EH (cell line): ENCODE data around the gene C2orf42.
"Not testable (repeated sequence)": the region's sequence is repeated elsewhere in the genome, so short reads cannot be mapped to it uniquely, and the experiment has no call there.

Experiments
- DNase-seq: peaks from one replicate; pipeline ENCODE4 v3.0.0-alpha.2; 2015; ENCODE audit warnings: low read depth

Gene C2orf42

DNA sequence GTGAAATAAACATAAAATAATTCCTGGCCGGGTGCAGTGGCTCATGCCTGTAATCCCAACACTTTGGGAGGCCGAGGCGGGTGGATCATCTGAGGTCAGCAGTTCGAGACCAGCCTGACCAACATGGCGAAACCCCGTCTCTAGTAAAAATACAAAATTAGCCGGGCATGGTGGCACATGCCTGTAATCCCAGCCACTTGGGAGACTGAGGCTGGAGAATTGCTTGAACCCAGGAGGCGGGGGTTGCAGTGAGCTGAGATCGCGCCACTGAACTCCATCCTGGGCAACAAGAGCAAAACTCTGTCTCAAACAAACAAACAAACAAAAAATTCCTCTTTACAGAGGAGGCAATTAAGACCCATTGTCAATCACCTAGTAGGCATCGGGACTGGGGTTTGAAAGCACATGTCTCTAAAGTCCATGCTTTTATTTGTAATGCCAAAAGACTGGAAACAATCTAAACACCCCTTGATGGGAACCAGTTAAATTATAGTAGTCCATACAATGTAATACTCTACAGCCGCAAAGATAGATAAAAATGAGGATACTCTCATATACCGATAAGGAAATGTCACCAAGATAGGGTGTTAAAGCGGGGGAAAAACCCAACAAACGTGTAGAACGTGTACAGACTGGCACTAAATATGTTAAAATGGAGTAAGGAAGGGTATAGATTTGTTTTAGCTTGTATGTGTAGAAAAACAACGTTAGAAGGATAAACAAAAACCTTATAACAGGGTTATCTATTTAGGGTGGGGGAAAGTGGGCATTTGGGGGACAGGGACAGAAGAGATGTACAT is 59.3 kb downstream of the C2orf42 start:
- DNase-seq: not testable (repeated sequence)

DNA sequence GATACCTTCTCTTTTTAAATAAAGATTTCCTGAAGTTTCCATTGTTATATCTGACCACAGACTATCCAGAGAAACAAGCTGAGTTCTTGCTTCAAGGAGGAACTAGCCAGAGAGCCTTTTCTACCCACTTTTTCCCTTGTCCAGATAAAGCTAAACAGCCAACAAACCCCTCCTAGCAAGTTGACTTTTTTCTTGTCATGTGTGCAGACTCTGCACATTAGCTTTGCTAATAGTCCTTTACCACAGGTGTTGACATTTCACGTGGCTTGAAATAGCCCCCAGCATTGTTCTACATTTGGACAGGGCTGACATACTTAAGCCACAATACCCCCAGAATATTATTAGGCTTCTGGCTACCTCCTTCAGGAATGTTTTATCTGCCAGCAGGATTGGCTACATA is 62.8 kb downstream of the C2orf42 start:
- DNase-seq: no peak

DNA sequence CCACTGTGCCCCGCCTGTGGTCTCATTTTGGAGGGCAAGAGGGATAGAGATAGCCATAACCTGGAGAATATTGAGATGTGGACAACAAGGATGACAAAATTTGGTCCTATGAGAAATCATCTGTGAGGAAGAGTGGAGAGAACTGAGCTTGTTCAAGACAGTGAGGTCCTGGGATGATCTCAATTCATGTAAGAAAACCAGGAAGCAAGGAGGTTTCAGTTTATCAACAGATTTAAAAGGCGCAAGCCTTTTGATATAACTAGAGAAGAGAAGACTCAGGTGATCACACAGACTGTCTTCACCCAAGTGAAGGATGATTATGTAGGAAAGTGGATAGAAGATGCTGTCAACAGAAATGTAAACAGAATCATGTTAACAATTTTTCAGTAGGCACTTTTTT is 64.4 kb downstream of the C2orf42 start:
- DNase-seq: no peak

DNA sequence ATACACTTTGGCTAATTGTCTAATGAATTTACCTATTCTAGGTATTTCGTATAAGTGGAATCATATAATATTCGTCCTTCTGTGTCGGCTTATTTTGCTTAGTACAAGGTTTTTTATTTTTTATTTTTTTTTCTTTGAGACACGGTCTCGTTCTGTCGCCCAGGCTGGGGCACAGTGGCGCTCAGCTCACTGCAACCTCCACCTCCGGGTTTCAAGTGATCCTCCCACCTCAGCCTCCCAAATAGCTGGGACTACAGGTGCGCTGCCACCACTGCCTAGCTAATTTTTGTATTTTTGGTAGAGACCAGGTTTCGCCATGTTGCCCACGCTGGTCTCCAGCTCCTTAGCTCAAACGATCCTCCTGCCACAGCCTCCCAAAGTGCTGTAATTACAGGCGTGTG is 65.3 kb downstream of the C2orf42 start:
- DNase-seq: no peak

DNA sequence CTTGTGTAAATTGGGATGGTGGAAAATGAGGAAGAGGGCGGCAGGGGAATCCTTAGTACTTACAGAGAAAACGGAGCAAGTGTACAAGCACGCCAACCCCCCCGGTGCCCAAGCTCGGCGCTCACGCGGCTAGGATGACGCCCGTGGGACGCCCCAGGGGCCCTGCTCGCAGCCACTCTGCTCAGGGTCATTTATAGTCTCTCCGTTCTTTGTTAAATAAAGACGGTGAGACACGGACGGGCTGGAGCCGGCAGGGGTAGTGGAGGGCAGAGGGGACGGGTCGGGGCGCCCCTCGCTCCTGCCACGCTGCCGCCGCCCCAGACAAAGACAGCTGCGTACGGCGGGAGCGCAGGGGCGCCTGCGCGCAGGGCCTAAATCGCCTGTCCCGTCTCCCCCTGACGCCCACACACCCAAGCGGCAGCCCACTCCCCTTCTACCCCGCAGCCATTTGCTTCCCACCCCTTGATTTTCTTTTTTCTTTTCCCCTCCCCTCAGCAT is 65.8 kb downstream of the C2orf42 start:
- peak; percentile 54 for DNase-seq

DNA sequence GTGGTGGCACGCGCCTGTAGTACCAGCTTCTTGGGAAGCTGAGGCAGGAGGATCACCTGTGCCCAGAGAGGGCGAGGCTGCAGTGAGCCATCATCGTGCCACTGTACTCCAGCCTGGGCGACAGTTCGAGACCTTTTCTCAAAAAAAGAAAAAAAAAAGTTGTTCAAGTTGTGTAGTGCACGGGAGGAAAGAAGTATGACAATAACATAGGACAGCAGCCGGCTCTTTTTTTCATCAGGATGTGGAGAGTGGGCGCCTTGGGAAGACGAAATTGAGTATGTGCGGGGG is 67.0 kb downstream of the C2orf42 start:
- no peak for DNase-seq

DNA sequence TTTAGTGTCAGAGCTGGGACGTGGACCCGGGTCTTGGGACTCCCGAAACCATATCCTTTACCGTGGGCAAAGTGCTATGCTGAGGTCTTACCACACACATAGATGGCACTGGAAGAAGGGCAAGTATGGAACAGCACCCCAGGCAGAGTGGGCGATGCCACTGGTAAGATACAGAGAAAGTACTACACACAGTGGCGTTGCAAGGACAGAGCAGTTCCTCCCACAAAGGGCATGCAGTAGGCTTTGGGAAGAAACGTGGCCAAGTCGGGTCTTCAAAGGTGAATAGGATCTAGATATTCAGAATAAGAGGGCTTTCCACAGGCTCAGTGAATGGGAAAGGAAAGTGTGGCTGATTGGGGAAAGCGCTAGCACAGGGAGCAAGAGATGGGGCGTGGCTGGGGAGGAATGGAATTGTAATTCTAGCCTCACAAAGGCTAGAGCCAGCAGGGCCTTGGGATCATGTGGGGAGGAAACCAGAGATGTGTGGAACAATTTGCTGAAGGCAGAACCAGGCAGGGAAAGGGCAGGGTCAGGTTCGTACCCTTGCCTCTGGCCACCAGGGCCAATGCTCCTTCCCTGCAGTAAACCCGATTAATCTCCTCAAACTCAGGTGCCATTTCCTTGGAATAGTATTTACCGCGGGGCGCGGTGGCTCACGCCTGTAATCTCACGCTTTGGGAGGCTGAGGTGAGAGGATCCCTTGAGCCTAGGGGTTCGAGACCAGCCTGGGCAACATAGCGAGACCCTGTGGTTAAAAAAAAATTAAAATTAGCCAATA is 67.6 kb downstream of the C2orf42 start:
- peak; percentile 76 for DNase-seq

DNA sequence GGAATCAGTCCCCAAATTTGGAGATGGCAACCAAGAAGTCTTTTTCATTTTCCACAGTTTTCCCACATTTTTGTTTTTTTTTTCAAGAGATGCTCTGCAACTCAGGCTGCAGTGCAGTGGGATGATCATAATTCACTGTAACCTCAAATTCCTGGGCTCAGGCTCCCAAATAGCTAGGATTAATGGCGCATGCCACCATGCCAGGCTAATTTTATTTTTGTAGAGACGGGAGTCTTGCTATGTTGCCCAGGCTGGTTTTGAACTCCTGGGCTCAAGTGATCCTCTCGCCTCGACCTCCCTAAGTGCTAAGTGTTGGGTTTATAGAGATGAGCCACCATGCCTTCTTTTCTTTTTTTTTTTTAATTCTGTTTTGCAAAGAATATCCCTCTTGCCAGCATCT is 68.3 kb downstream of the C2orf42 start:
- no peak for DNase-seq

DNA sequence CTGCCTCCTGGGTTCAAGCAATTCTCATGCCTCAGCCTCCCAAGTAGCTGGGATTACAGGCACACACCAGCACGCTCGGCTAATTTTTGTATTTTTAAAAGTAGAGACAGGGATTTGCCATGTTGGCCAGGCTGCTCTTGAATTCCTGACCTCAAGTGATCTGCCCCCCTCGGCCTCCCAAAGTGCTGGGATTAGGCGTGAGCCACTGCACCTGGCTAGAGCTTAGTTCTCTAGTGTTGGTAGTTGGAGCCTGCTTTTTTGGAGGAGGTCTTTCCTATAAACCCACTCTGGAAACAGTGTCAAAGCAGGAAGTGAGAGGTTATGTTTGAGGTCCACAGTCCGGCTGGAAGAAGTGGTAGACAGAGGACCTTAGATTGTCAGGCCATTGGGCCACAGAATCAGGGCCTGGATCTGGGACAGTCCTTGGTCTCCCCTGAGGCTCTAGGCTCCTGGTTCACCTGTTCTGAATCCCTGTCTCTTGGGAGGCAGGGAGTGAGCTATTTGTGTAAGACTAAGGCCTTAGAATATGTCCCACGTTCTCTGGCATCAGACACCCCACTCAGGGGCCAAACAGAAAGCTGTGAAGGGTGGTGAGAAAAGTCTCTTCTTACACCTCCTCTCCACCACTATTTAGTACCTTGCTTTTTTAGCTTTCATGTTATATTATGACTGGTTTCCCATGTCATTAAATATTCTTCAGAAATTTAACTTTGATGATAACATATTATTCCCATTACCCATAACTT is 69.0 kb downstream of the C2orf42 start:
- DNase-seq: no peak

DNA sequence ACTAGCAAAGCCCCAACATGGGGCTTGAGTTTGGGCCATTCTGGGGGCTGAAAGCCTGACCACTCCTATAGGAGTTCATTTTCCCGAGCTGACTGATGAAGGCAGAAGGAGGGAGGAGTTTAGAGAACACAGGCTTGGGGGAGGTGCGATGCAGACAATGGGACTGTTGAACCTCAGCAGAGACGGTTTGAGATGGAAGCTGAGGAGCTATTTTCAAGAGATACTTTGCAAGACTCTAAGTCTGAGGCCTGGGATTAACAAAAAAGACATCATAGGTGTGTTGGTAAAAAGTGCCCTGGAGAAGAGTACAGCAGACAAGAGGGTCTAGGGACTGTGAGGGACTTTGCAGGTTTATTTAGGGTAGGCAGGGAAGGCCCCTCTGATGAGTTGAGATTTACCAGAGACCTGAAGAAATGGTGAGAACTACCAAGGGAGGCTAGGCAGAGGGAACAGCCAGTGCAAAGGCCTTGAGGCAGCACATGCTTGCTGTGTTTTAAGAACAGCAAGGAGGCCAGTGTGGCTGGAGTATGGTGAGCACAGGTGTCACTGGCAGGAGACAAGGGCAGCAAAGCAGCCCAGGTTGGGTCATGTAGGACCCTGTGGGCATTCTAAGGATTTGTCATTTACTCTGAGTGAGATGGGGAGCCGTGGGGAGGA is 71.9 kb downstream of the C2orf42 start:
- DNase-seq: no peak

DNA sequence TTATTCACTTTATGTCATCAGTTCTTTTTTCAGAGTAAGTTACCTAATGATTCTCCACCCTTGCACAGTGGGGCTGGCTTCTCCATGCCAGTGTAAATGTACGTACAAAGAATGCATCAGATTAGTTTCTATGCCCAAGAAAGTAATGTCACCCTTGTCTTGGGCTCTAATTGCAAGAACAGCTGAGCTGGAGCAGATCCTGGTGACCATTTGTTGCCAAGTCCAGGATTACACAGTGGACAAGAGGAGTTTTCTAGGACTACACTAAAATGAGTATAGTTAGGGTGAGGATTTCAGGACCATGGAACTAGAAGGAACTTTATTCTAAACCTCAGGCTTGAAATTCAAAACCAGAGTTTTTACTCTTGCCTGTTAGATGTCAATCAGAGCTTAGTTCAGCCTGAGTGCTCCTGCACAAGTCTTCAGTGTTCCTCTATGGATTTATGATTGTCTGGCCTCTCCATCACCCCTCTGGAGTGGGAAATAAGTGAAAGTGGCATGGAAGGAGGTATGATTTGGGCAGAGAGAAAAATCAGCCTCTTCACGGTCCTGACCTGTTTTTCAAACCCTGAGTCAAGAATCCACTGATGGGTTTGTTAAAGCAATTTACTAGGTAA is 73.8 kb downstream of the C2orf42 start:
- no peak for DNase-seq

DNA sequence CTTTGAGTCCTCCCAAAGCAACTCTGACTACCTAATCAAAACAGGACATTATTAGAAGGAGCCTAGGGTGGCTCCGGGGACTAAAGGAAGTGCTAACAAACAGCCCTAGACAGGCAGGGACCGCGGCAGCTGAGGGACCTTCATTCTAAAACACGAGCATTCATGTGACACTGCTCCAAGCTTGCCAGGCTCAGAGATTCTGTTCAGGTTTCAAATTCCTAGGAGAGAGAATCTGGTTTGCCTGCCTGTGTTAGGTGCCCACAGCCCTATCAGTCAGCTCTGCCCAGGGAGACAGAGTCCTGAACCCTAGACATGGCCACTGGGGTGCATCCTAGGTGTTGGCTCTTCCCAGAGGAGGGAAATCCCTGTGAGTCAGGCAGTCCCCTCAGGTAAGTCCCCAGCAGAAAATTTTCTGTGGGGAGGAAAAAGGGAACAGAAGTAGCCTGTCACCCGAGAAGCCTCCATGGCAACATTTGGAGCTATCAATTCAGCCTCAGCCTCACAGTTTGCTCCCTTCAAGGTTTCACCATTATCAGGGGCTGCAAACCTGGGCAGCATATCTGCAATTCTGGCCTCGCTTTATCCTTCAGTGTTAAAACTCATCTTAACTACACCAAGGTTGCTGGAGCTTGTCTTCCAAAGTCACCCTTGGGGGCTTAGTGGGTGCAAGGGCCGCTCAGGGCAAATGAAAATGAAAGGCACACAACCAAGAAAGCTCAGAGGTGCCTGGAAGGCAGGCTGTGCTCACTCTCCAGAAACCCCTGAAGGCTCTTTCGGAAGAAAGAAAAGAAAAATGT is 75.0 kb downstream of the C2orf42 start:
- no peak for DNase-seq

DNA sequence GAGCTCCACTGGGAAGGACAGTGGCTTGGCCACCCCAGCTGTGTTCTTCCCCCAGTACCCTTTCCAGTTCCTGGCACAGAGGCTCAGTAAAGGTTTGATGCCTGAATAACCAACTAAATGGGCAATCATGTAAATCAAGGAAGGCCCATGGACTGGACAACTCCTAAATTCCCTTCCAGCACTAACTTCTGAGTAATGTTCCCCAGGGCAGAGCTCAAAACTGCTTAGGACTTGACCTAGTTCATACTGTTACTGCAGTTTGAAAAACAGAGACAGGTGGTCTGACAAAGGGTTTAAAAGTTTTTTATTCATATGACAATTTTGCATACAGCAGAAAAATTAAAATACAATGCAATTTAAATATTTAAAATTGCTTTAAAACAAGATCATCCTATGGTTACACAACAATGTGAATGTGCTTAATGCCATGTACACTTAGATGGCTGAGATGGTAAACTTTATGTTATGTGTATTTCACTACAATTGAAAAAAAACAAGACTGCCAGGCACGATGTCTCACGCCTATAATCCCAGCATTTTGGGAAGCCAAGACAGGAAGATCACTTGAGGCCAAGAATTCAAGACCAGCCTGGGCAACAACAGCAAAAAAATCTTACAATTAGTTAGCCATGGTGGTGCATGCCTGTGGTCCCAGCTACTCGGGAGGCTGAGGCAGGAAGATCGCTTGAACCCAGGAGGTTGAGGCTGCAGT is 77.3 kb downstream of the C2orf42 start:
- peak; percentile 40 for DNase-seq

DNA sequence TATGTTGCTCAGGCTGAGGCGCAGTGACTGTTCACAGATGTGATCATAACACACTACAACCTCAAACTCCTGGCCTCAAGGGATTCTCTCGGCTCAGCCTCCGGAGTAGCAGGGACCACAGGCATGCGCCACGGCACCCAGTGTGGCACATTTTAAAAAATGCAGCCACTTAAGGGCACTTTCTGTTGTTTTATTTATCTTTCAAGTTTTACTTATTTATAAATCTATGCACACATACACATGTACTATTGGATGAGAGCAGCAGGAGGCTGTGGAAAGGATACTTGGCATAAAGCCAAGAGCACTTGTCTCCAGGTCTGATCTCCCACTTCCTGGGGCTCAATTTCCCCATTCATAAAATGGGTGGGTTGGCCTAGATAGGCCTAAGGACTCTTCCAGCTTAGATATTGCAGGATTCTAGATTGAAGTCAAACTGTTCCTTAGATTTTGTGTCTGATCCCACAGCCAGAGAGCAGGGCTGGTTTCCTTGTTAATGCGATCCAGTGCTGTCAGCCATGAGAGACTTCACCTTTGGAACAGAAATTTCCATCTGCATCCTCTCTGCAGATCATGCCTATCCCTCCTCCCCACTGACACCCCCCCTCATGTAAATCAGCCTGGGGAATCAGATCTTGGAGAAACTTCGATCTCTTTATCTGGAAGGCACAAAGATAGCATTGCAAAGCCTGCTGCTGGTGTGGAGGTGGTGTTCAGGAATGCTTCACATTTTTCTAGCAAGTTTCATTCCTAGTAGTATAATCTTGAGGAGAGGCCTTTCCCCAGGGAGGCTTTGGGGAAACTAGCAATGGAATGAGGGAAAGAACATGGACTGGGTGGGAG is 78.8 kb downstream of the C2orf42 start:
- peak; percentile 80 for DNase-seq

DNA sequence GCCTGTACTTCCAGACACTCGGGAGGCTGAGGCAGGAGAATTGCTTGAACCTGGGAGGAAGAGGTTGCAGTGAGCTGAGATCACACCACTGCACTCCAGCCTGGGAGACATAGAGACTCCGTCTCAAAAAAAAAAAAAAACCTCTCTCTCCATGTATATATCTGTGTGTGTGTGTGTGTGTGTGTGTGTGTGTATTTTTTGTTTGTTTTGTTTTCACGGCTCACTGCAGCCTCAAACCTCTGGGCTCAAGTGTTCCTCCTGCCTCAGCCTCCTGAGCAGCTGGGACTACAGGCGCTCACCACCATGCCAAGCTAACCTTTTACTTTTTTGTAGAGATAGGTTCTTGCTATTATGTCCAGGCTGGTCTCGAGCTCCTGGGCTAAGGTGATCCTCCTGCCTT is 80.4 kb downstream of the C2orf42 start:
- not testable (repeated sequence) for DNase-seq

DNA sequence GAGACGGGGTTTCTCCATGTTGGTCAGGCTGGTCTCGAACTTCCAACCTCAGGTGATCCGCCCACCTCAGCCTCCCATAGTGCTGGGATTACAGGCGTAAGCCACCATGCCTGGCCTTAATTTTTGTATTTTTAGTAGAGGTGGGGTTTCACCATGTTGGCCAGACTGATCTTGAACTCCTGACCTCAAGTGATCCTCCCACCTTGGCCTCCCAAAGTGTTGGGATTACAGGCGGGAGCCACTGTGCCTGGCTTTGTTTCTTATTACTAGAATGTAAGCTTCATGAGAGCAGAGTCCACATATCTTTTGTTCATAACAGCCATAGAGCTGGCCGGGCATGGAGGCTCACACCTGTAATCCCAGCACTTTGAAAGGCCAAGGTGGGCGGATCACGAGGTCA is 84.7 kb downstream of the C2orf42 start:
- DNase-seq: not testable (repeated sequence)

DNA sequence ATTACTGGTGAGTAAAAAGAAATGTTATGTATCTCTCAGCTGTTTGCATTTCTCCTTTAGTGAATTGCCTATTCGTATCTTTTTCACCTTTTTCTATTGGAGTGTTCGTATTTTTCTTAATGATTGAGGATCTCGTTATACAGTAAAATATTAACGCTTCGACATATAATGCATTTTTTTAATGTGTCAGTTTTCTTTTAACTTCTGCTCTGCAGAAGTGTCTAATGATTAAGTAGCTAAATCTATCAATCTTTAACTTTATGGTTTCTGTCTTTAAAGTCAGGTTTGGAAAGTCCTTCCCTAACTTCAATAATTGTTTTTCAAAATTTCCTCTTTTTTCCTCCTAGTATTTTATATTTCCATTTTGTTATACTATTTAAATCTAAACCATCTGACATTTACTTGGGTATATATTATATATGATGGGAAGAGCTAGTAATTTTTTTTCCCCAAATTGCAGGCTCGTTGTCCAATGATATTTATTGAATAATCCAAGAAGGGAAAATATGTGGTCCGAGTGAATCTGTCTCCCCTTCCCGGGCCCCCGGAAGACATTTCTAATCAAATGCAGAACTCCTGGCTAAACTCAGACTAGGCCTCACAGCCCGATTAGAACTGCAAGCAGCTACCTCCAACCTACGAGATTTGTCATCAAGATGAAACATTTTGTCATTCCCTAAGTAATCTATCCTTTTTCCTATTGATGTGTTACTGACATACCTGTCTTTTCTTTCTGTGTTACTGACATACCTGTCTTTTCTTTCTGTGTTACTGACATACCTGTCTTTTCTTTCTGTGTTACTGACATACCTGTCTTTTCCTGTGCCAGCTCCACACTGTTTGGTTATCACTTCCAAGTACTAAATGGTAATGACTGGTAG is 86.3 kb downstream of the C2orf42 start:
- DNase-seq: peak; percentile 45

DNA sequence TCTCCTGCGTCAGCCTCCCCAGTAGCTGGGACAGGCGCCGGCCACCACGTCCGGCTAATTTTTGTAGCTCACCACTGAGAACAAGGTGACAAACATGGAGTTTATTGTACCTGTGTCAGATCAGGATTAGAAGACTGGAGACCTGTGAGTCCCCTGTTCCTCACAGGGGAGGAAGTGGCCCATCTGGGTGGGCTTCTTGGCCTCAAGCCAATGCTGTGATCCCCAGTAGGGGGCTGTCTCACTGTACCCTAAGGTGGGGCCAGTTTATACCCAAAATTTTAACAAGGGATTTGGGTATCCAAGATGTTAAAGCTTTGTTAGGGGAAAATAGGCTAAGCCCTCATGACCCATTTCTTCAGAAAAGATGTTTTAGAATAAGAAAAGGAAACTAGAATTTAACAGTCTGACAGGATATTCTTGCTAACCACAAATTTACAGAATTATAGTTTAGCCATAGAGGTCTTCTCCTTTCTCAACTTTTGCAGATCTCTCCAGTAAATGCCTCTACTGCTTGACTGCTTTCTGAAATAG is 87.2 kb downstream of the C2orf42 start:
- DNase-seq: peak; percentile 6
